HG03378 (cell line): Measurements from ENCODE around the gene MPHOSPH9.
A peak's percentile ranks its signal among the peaks of the same experiment; 100 is the strongest.

Experiments
- ATAC-seq: cut with Tn5 transposase; IDR thresholded peaks from one replicate; pipeline ENCODE4 v1.9.1; 2021; ENCODE audit warnings: mild to moderate bottlenecking, moderate library complexity; ENCODE audit not compliant: unreplicated experiment

Gene MPHOSPH9

DNA sequence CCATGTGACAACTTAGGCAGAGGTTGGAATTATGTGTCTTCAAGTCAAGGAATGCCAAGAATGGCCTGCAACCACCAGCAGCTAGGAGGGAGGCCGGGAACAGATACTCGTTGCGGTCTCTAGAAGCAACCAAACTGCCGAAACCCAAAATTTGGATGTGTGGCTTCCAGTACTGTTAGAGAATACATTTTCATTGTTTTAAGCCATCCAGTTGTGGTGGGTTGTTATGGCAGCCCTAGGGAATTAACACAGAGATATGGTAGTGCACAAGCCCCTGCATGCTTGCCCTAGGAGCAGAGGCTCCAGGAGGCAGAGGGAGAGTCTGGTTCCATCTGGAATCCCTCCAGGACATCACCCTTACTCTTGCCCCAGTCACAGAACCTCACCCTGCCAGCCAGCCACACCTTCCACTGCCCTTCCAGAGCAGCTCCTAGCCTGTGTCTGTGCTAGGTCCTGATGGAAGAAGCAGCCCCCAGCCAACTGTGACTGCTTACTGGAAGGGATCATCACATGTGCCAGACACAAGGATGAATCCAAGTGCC is 101.6 kb downstream of the MPHOSPH9 start:
- ATAC-seq, result no peak

GRCh38 chr12:123129621-123130020 is 103.3 kb downstream of the MPHOSPH9 start:
- ATAC-seq, result no peak

- no peak for ATAC-seq
Observed at GRCh38 chr12:123127182-123127495, 105.8 kb downstream of the MPHOSPH9 start.

DNA sequence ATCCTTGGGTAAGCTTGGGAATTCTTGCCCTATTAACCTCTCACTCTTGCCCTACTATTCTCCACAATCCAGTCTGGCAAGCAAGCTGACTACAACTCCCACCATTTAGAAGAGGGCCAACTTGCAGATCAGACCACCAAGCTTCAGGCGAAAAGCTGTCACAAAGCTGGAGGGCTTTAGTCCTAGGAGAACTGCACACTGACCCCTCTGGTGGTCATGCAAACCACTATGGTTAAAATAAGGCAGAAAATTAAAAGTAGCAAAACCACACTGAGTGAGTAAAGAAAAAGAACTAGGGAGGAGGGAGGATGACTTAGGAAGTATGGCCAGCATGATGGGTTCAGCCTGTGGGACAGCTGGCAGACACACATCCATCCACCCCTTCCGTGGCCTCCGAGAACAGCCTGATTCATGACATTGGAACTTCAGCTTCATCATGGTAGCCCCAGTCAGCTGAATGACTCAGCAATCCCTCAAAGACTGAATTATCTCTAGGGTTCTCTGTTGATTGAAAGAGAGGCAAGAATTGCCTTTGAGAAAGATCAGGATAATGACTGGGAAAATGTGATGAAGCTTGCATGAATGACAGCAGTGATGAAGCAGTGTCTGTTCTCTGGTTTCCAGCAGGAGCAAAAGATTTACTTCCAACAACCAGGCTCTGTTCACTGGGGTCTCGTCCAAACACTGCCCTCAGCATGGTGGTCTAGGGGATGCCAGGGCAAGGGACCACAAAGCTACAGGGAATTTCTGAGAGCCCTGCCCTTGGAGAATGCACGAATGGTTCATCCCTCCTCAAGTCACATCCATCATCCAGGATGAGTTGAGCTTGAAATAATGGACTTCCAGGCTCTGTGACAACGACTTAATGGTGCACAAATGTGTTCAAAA is 106.4 kb downstream of the MPHOSPH9 start:
- ATAC-seq, result no peak

DNA sequence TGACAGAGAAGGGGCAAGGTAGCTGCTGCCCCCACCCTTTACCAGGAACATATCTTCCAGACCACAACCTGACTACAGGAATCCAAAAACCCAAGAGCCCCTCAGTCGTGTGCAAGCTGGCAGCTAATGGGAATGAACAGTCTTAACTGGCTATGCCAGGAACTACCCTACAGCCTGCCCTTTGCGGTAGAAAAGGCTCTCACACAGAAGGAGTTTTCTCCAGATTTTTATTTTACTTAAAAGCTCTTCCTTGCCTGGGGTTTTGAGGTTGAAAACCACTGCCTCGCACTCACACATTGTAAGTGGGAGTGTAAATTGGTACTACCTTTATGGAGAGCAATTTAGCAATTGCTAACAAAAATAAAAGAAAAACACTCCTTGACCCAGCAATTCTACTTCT is 110.3 kb downstream of the MPHOSPH9 start:
- ATAC-seq, result no peak

GRCh38 chr12:123121670-123122069 is 111.3 kb downstream of the MPHOSPH9 start:
- no peak for ATAC-seq

DNA sequence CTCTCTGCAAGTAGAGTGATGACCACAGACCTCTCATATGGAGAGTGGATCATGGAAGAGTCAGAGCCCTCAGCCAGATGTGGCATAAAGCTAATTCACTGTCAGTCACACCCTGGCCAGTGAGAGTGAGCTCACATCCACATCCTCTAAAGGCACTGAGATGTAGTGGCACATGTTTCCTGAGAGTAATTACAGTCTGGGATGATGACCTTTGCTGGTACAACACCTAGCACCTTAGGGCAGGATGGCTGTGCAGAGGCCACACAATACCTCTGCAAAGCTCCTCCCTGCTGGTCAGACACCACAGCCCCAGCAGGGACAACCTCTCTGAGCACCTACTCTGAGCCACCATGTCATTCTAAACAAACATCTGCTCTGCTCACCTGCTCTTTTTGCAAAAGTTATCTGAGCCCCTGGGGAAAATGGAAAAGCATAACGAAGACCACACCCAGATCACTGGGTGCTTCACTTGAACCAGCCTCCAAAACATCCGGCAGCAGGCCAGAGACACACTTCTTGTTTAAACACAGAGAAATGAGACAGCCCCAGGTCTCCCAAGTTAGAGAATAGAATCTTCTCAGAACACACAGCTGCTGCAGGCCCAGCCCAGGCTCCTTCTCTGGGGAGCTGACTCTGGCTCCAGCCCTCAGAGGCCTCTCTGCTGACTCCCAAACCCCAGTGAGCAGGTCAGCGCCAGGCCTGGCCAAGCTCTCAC is 112.3 kb downstream of the MPHOSPH9 start:
- no peak for ATAC-seq

GRCh38 chr12:123119808-123120207 is 113.1 kb downstream of the MPHOSPH9 start:
- ATAC-seq, result peak; percentile 69

DNA sequence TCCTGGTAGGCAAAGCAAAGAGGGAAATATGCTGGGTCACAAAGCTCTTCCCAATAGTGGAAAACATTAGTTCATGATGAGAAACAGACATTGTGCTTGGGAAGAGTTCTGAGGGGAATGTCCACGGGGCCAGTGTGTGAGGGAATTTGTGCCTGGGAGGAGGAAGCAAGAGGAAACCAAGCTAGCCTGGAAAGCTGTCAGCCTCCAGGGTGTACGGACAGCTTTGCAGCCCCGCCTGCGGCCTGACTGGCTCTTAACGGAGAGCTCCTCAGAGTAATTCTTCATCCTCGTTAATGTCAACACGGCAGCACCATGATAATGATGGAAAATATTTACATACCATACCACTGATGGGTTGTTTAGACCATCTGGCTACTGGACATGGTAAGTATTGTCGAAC is 114.4 kb downstream of the MPHOSPH9 start:
- ATAC-seq, result no peak

DNA sequence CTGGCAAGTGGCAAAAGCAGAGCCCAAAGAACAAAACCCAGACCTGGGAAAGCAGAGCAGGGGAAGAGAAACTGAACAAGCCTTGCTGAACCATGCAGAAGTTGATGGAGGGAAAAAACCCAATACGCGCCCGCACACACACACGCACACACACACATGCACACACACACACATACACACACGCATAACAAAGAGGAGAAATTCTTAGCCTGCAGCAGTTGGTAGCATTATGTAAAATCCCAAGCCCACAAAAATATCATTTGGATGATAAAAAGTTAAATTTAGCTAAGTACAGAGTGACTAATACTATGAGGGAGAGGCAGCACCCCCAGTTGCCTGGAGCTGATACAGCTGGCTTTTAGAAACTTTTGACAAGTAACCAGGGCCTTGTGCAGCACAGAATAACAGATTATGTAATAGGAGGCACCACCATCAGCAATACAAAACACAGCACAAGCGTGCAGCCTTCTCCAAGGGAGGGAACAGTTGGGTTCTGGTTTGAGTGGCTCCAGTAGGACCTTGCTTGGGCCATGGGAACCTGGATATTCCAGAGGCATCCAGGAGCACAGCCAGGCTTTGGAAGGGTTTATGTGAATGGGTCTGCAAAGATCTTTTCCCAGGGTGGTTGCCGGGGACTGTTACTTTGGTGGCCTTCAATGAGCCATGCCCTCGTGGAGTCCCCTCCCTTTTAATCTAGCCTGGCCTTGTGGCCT is 117.4 kb downstream of the MPHOSPH9 start:
- no peak for ATAC-seq

DNA sequence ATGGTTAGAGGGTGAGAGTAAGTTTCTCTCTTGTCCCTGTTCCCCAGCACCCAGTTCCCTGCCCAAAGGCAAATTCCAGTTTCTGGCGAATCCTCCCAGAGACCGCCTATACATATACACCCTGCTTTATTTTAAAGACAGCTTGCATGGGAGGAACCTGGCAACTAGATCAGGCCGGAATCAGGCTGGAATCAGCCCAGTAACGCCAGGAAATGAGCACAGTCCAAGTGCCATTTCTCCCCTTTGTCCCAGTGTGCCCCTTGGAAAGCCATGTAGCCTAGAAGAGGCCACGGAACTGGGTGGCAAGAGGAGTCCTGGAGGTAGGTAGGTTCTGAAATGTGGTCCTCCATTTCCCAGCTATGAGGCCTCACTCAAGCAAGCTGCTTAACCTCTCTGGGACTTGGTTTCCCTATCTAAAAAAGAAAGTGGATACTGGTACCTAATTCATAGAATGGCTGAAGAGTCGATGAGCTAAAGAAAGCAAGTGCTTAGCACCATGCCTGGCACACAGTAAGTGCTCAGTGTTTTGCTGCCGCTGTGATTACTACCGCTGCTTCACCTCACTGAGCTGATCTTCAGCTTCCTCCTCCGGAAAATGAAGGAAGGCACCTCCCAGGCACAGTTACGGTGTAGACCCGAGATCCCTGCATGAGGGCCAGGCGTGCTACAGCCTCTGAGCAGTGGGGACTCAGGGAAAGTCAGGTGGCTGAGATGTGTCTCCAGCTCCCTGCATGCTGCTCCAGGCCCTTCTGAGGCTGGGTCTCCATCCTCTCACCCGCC is 118.4 kb downstream of the MPHOSPH9 start:
- no peak for ATAC-seq

GRCh38 chr12:123113026-123113425 is 119.9 kb downstream of the MPHOSPH9 start:
- no peak for ATAC-seq

DNA sequence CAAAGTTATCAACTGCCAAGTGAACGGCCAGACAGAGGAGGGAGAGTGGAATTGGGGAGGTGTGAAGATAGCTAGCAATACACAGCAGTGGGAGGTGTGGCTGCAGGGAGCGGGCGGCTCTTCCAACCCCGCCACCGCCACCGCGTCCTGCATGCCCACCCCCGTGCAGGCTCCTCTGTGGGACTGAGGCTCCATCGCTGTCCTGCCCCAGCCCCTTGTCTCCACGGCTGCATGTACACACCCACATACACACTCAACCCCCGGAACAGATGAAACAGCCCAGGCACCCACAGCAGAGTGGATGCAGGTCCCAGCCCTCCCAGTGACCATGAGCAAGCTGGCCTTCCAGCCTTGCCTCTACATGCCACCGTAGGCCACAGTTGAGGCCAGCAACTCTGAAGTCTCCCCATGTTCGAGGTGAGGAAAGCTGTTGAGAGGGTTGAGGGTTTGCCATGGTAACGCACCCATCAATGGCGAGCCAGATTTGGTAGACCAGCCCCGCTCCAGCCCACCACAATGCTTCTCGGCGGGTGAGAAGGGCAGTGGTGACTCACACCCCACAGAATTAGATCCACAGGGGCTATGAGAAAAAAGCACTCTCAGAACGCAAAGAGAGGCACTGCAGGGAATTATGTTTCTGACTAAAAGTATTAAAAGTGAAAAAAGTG is 121.3 kb downstream of the MPHOSPH9 start:
- no peak for ATAC-seq

- no peak for ATAC-seq
Observed at GRCh38 chr12:123109319-123109772, 123.6 kb downstream of the MPHOSPH9 start.

DNA sequence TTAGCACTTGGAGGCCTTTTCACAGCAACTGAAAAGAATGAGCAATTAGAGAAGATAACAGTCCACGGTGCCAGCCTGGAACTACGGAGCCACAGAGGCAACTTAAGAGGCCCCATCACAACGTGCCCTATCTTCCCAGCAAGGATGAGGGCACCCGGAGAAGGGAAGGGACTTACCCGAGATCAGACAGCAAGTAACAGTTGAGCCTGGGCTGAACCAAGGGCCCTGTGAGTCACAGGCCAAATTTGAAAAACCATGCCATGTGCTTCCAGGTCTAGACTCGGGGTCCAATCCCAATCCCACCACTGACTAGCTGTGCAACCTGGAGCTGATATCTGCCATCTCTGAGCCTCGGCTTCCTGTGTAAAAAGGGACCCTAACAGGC is 124.3 kb downstream of the MPHOSPH9 start:
- no peak for ATAC-seq

DNA sequence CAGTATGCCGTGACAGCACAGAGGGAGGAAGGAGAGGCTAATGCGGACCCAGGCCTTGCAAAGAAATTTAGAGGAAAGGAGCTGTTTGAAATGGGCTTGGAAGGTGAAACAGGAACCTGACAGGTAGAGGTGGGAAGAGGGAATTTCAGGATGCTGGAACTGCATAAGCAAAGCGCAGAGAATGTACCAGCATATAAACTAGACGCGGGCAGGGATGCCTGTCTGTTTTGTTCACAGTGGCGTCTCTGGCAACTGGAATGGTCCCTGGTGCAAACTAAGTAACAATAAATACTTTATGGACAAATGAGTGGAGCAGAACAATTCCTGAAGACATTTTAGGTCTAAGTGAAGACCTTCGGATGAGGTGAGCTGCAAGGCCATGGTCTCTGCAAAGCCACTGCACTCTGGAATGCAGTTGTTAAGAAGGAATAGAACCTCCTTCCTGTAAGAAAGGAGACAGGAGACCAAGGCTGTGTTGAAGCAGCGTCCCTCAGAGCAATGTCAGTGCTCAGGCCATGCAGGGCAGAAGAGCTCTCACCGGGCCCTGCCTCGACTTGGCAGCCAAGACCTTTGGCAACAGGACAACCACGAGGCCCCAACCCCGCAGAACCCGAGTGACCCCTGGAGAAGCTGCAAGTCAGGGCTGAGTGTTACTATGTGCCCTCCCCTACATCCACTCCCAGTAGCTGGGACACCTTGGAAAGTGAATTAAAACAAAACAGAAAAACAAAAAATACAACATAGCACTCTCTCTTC is 124.8 kb downstream of the MPHOSPH9 start:
- ATAC-seq, result no peak

DNA sequence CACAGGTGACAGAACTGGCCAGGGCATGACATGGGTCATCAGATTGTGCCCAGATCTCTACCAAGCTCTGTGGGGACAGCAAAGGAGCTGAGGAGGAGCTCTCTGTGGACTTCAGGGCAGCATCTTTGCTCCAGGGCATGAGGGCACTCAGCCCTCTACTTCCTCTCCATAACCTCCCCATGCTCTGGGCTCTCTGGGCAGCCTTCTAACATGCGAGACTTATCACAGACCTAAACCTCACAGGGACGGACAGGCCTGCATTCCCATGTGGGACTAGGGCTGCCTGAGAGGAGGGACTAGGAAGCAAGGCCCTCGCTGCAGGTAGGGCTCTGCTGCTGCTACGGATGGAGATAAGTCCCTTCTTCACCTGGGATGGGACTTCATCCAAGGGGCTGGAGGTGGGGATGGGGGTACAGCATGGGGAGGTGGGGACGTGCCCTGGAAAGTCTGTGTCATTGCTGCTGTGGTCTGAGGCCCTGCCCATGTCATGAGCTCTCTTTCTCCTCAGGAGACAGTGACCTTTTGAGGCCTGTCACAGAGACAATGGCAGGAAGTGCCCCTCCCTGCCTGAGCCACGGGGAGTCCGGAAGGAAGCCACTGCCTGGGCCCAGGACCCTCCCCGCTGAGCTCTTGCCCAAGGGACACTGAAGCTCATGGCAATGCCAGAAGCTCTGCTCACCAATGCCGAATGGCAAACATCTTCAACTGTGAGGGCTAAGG is 126.1 kb downstream of the MPHOSPH9 start:
- no peak for ATAC-seq

DNA sequence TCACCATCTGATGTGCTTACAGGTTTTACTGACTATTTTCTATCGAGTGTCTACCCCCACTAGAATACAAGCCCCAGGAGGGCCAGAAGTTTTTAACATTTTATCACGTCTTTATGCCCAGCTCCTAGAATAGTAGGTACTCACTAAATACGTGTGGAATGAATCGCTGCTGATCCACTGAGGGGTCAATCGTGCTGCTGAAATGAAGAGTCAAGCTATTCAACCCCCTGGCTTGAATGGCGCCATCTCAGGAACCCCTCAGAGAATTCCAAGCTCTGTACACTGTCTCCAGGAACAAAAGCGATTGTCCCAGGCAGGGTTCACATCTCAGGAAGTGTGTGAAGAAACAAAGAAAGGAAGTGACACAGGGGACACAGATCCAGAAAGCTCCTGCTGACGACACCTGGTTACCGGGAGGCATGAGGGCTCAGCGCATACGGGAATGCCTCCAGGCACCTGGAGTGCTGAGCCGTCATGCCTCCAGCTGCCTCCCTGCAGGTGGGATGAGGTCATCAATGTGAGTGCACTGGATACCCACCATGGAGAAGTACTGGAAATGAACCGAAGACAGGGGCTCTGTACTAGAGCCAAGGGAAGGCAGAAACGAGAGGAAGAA is 127.6 kb downstream of the MPHOSPH9 start:
- no peak for ATAC-seq
